Gastrocnemius medialis (tissue), 4 donors: Measurements from ENCODE around the gene CELSR1.

Experiments
- POLR2A ChIP-seq, 2 donors: fragments of 450-650 bp; IDR thresholded peaks; one replicate each; pipeline ENCODE4 v1.6.1; 2017; ENCODE audit warnings: antibody characterized with exemption in 2 of 2, mild to moderate bottlenecking in 2 of 2, moderate library complexity in 2 of 2
- TF ChIP-seq, protein P1 (sequence below), 5 experiments: fragments of 450-650 bp in 3 of 5; fragments of 200-600 bp in 2 of 5; sonication (generic) in 2 of 5; IDR thresholded peaks in 4 of 5; conservative IDR thresholded peaks in 1 of 5; 1 replicate in 4 of 5; 2 replicates in 1 of 5; pipeline ENCODE4 v1.5.1; 2016 to 2019; ENCODE audit warnings: antibody characterized with exemption in 5 of 5, mild to moderate bottlenecking in 3 of 5, moderate library complexity in 3 of 5

DNA sequence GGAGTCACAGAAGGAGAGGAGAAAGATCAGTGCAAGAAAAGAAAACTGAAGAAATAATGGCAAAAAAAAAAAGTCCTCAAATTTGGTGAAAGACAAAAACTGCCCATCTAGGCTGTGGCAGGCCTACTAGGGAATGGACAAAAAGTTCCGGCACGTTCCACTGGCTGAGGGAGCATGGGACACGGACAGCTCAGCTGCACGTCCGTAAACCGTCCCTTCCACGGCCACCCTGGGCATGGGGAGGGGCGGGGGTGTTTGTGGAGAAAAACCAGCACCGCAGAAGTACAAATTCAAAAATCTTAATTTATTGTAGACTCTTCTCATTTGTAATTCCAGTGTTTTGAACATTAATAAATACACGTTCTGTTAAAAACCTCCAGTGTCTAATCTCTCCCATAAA lies 176.5 kb downstream of the CELSR1 start:
- TF ChIP-seq, protein P1, sequence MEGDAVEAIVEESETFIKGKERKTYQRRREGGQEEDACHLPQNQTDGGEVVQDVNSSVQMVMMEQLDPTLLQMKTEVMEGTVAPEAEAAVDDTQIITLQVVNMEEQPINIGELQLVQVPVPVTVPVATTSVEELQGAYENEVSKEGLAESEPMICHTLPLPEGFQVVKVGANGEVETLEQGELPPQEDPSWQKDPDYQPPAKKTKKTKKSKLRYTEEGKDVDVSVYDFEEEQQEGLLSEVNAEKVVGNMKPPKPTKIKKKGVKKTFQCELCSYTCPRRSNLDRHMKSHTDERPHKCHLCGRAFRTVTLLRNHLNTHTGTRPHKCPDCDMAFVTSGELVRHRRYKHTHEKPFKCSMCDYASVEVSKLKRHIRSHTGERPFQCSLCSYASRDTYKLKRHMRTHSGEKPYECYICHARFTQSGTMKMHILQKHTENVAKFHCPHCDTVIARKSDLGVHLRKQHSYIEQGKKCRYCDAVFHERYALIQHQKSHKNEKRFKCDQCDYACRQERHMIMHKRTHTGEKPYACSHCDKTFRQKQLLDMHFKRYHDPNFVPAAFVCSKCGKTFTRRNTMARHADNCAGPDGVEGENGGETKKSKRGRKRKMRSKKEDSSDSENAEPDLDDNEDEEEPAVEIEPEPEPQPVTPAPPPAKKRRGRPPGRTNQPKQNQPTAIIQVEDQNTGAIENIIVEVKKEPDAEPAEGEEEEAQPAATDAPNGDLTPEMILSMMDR (IDR thresholded peaks at IDR 0.05 in 4 of 5, conservative IDR thresholded peaks at IDR 0.05 in 1 of 5): no peak
- no peak for TF ChIP-seq POLR2A (IDR thresholded peaks at IDR 0.05)
